ENCODE results near the gene UBE2D1. TPM values are rescaled to one million over a fixed set of nuclear protein-coding genes. Genes with fewer than 3 reads are reported as not detected.

The UBE2D1 gene
- total RNA-seq, 1 experiment from 2014 or later, result 24.6 TPM

DNA sequence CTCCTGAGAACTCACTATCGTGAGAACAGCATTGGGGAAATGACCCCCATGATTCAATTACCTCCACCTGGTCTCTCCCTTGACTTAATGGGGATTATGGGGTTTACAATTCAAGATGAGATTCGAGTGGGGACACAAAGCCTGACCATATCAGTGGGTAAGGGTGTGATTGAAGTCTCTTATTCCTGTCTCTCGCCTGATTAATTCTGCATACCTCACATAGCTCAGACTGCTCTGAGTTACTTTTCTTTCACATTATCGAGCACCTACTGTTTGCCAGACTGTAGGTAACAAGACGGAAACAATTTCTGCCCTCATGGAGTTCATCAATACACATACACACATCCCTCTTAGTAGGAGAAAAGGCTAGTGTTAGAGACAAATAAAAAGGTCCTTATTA, 40.8 kb upstream of the UBE2D1 start (continued):
- TF ChIP-seq, protein P1, sequence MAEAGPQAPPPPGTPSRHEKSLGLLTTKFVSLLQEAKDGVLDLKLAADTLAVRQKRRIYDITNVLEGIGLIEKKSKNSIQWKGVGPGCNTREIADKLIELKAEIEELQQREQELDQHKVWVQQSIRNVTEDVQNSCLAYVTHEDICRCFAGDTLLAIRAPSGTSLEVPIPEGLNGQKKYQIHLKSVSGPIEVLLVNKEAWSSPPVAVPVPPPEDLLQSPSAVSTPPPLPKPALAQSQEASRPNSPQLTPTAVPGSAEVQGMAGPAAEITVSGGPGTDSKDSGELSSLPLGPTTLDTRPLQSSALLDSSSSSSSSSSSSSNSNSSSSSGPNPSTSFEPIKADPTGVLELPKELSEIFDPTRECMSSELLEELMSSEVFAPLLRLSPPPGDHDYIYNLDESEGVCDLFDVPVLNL (CRISPR knock-in tag; IDR thresholded peaks at IDR 0.05; ENCODE audit: borderline replicate concordance, low read depth), result no peak
- TF ChIP-seq, protein P2, sequence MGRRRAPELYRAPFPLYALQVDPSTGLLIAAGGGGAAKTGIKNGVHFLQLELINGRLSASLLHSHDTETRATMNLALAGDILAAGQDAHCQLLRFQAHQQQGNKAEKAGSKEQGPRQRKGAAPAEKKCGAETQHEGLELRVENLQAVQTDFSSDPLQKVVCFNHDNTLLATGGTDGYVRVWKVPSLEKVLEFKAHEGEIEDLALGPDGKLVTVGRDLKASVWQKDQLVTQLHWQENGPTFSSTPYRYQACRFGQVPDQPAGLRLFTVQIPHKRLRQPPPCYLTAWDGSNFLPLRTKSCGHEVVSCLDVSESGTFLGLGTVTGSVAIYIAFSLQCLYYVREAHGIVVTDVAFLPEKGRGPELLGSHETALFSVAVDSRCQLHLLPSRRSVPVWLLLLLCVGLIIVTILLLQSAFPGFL (CRISPR knock-in tag; IDR thresholded peaks at IDR 0.05; ENCODE audit: borderline replicate concordance), result no peak
- no peak for TF ChIP-seq ELF4 (CRISPR knock-in tag; IDR thresholded peaks at IDR 0.05; ENCODE audit: low read depth)
- TF ChIP-seq, protein P3, sequence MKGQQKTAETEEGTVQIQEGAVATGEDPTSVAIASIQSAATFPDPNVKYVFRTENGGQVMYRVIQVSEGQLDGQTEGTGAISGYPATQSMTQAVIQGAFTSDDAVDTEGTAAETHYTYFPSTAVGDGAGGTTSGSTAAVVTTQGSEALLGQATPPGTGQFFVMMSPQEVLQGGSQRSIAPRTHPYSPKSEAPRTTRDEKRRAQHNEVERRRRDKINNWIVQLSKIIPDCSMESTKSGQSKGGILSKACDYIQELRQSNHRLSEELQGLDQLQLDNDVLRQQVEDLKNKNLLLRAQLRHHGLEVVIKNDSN (CRISPR knock-in tag; IDR thresholded peaks at IDR 0.05), result no peak
- TF ChIP-seq, protein P4, sequence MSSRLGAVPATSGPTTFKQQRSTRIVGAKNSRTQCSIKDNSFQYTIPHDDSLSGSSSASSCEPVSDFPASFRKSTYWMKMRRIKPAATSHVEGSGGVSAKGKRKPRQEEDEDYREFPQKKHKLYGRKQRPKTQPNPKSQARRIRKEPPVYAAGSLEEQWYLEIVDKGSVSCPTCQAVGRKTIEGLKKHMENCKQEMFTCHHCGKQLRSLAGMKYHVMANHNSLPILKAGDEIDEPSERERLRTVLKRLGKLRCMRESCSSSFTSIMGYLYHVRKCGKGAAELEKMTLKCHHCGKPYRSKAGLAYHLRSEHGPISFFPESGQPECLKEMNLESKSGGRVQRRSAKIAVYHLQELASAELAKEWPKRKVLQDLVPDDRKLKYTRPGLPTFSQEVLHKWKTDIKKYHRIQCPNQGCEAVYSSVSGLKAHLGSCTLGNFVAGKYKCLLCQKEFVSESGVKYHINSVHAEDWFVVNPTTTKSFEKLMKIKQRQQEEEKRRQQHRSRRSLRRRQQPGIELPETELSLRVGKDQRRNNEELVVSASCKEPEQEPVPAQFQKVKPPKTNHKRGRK (CRISPR knock-in tag; IDR thresholded peaks at IDR 0.05; ENCODE audit: borderline replicate concordance), result no peak

DNA sequence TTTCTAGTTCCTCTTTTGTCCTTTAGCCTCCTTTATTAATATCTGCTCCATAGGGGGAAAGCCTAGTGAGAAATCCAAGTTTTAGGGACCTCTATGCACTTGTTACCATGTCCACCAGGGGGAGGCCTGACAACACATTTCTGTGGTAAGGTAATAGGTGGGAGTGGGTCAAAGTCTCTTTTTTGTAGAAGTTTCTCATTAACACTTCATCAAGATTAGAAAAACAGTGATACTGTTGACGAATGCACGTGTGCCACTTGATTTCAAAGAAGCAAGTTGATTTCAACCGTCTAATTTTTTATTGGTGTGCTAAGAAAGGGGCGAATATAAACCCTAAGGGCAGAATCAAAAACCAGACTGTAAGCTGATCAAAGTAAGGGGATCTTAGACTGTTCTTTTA, 35.2 kb upstream of the UBE2D1 start:
- ChIA-PET CTCF (interaction anchor here (0.6 to 2.6 kb wide), 12 partner anchors 9 to 231 kb away, joined by 3 to 24 read pairs (median 3); partner anchors contain the start of gene TFAM), POLR2A (no interaction called here)
- peaks cover 18% of the 10 kb centered on the region for H3K4me1 Mint-ChIP-seq
- no peak overlapping the region; the same call in 1 of the 2 replicates for H3K4me3 Mint-ChIP-seq
- DNase-seq (ENCODE audit: low spot score) (peak; percentile 72), ATAC-seq (peak; percentile 96)
- TF ChIP-seq, protein P5, sequence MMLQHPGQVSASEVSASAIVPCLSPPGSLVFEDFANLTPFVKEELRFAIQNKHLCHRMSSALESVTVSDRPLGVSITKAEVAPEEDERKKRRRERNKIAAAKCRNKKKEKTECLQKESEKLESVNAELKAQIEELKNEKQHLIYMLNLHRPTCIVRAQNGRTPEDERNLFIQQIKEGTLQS (CRISPR knock-in tag; conservative IDR thresholded peaks at IDR 0.05), result no peak
- TF ChIP-seq, protein P6, sequence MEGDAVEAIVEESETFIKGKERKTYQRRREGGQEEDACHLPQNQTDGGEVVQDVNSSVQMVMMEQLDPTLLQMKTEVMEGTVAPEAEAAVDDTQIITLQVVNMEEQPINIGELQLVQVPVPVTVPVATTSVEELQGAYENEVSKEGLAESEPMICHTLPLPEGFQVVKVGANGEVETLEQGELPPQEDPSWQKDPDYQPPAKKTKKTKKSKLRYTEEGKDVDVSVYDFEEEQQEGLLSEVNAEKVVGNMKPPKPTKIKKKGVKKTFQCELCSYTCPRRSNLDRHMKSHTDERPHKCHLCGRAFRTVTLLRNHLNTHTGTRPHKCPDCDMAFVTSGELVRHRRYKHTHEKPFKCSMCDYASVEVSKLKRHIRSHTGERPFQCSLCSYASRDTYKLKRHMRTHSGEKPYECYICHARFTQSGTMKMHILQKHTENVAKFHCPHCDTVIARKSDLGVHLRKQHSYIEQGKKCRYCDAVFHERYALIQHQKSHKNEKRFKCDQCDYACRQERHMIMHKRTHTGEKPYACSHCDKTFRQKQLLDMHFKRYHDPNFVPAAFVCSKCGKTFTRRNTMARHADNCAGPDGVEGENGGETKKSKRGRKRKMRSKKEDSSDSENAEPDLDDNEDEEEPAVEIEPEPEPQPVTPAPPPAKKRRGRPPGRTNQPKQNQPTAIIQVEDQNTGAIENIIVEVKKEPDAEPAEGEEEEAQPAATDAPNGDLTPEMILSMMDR (IDR thresholded peaks at IDR 0.05), result peak; percentile 66
- TF ChIP-seq CBFB (CRISPR knock-in tag; IDR thresholded peaks at IDR 0.05; ENCODE audit: low read depth), result no peak
- TF ChIP-seq, protein P4 (CRISPR knock-in tag; IDR thresholded peaks at IDR 0.05; ENCODE audit: borderline replicate concordance), result no peak
- TF ChIP-seq, protein P7, sequence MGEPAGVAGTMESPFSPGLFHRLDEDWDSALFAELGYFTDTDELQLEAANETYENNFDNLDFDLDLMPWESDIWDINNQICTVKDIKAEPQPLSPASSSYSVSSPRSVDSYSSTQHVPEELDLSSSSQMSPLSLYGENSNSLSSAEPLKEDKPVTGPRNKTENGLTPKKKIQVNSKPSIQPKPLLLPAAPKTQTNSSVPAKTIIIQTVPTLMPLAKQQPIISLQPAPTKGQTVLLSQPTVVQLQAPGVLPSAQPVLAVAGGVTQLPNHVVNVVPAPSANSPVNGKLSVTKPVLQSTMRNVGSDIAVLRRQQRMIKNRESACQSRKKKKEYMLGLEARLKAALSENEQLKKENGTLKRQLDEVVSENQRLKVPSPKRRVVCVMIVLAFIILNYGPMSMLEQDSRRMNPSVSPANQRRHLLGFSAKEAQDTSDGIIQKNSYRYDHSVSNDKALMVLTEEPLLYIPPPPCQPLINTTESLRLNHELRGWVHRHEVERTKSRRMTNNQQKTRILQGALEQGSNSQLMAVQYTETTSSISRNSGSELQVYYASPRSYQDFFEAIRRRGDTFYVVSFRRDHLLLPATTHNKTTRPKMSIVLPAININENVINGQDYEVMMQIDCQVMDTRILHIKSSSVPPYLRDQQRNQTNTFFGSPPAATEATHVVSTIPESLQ (CRISPR knock-in tag; IDR thresholded peaks at IDR 0.05), result no peak
- TF ChIP-seq HMGA2 (CRISPR knock-in tag; IDR thresholded peaks at IDR 0.05), result no peak
- TF ChIP-seq, protein P8, sequence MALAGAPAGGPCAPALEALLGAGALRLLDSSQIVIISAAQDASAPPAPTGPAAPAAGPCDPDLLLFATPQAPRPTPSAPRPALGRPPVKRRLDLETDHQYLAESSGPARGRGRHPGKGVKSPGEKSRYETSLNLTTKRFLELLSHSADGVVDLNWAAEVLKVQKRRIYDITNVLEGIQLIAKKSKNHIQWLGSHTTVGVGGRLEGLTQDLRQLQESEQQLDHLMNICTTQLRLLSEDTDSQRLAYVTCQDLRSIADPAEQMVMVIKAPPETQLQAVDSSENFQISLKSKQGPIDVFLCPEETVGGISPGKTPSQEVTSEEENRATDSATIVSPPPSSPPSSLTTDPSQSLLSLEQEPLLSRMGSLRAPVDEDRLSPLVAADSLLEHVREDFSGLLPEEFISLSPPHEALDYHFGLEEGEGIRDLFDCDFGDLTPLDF (CRISPR knock-in tag; IDR thresholded peaks at IDR 0.05), result no peak
- no peaks in the 10 kb centered on the region for H3K27me3 Mint-ChIP-seq (ENCODE audit: low read depth)
- no peaks in the 10 kb centered on the region for H3K9me3 Mint-ChIP-seq
- no peaks in the 10 kb centered on the region for H3K36me3 Mint-ChIP-seq
- no peak overlapping the region for H3K27ac Mint-ChIP-seq
